HG03097 (cell line): Measurements from ENCODE around the gene ITGB3.

Experiments
- ATAC-seq: cut with Tn5 transposase; IDR thresholded peaks from one replicate; pipeline ENCODE4 v1.9.1; 2021; ENCODE audit not compliant: unreplicated experiment, low FRiP score

The ITGB3 gene

DNA sequence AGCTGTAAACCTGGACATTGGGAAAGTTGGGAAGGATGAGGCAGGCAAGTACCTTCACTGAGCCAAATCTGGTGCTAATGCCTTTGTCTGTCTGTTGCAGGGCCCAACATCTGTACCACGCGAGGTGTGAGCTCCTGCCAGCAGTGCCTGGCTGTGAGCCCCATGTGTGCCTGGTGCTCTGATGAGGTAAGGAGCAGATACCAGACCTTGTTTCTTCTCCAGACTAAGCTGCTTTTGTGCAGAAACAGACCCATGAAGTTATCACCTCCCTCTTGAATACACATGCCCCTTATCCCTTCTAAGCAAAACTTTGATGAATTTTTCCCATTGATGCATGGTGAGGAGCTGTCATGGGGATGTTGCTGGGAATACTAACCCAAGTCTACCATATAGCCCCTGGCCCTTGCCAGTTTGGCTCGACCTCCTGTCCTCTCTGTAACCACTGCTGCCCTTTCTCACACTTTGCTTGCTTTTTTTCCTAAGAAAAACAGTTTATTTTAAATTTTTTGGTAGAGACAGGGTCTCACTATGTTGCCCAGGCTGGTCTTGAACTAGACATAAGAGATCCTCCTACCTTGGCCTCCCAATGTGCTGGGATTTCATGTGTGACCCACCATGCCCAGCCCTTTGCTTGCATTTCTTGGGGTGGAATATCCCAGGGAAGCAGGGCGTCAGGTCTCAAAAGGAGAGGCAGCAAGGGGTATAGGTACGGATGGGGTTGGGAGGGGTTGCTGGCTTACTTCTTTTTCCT lies 20.9 kb downstream of the ITGB3 start:
- ATAC-seq: no peak

DNA sequence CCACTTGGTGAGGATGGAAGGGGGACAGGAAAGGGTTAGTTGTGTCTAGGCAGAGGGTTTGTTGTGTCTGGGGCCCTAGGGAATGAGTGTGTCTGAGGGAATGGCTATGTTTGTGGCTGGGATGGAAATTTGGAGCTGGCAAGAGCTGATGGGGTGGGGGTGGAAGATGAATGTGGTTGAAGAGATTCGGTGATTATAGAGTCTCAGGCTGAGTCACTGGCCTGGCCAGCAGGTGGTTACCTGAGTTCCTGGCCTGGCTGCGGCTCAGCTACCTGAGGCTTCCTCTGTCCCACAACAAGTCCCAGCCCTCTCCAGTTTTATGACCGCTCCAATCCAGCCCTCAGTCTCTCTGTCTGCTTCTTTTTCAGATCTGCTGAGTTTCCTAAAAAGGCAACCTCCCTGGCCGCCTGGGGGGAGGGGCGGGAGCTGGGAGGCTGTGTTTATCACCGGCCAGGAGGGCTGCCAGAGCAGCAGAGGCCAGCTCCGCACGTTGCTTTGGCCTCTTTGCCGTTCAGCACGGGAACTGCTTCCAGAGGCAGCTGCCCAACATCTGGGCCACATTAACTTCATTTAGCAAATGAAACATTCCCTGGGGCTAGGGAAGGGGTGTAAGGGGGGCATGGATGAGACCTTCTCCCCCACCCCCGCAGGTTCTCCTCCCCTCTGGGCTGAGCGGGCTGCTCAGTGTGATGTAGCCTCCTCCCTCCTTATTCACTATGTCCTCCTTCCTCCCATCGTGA lies 21.8 kb downstream of the ITGB3 start:
- ATAC-seq: no peak

DNA sequence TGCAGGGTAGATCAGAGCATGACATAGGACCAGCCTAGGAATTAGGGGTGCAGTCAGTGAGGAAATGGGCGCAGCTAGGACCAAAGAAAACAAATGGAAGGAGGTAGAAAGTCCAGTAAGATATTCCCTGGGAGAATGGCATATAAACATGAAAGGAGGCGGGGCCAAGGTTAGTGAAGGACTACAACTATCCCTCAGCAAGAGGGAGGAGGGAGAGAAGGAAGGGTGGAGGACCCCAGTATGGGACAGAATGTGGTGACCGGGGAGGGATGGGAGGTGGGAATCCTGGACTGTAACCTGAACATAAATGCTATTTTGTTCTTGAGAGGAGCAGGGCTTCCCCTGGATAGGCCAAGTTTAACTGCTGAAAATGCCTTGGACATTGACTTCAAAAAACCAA lies 22.8 kb downstream of the ITGB3 start:
- ATAC-seq: no peak

DNA sequence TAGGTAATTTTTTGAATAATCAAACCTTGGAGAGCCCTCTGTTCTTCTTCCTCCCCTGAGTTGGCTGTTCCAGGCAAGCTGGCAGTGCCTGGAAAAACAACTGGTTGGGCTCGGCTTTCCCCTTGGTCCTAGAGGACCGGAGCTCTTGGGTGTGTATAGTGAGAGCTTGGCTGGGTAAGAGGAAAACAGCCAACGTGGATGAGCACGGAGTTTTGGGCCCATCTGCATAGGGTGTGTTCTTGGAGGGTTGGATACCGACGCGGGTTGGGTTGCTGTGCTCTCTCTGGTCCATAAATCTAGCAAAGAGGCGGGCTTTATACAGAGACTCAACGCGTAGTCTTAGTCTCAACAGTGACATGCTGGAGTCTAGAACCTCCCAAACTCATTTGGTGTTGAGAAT lies 23.2 kb downstream of the ITGB3 start:
- ATAC-seq: no peak

DNA sequence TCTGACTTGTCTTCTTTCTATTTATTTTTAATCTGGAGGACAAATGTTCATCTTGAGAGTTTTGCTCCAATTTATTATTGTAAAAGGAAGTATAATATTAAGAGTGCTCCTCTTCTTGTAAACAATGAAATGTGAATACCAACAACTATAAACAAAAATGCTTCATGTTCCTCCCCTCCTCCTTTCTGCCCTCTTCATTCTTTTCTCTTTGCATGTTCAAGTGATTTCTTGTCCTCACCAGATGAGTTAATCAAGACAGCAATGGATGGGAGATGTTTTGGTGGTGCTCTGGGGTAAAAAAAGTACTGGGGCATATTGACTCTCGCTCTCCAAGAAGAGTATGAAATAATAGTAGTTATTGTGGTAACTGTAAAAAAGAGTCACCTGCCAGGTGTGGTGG lies 24.3 kb downstream of the ITGB3 start:
- no peak for ATAC-seq

DNA sequence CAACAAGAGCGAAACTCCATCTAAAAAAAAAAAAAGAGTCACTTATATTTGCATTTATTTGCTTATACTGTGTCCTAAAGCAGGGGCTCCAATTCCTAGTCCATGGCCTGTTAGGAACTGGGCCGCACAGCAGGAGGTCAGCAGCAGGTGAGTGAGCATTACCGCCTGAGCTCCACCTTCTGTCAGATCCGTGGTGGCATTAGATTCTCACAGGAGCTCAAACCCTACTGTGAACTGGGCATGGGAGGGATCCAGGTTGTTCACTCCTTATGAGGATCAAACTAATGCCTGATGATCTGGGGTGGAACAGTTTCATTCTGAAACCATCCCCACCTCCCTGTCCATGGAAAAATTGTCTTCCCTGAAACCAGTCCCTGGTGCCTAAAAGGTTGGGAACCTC lies 24.9 kb downstream of the ITGB3 start:
- peak; percentile 5 for ATAC-seq

DNA sequence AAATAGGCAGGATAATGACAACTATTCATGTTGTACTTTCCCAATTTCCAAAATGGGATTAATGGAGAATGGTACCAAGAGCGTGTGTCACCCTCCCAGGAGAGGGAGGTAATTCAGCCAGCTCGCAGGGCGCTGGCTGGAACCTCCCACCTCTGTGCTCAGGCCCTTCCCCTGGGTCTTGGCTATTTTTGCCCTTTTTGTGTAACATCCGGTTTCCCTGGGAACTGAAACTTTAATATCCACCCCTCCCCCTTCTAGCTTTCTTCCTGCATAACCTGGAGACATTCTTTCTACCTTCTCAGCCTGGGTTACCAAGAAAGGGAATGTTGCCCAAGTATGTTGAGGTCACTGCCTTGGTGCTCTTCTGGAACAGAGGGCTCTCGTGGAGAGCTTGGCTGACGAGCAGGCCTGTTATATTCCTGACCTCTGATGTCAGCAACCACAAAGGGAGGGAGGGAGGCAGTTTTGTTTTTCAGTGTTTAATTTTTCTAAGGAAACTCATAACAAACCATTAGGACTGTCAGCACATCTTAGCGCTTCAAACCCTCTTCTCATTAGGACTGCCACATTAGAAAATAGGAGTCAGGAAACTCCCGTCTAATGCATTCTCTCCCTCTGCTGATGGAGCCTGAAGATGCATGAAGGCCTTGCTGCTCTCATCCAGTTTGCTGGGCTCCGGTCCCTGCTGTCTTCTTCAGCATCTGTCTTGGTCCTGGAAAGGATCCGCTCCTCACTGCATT lies 25.6 kb downstream of the ITGB3 start:
- ATAC-seq: peak; percentile 63

DNA sequence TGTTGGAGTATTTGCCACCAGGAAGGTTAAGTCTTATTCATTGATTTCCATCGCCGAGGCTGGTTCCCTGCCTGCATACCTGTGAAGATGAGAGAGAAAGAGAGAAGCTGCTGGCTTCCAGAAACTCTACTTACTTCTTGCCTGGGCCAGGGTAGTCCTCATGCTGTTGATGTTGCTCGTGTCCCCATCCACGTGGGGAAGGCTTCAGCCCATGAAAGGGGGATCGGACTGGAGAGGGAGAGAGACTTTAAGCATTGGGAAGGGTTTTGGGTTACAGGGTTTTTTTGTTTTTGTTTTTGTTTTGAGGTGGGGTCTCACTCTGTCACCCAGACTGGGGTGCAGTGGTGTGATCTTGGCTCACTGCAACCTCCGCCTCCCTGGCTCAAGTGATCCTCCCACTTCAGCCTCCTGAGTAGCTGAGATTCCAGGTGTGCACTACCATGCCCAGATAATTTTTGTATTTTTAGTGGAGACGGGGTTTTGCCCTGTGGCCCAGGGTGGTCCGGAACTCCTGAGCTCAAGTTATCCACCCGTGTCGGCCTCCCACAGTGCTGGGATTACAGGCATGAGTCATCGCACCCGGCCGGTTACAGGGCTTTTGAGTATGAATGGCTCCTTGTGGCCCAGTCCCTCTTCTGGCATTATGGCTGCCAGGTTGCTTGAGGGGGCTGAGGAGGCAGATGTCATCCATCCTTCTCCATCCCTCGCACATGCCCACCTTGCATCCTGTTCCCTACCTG lies 26.6 kb downstream of the ITGB3 start:
- no peak for ATAC-seq

DNA sequence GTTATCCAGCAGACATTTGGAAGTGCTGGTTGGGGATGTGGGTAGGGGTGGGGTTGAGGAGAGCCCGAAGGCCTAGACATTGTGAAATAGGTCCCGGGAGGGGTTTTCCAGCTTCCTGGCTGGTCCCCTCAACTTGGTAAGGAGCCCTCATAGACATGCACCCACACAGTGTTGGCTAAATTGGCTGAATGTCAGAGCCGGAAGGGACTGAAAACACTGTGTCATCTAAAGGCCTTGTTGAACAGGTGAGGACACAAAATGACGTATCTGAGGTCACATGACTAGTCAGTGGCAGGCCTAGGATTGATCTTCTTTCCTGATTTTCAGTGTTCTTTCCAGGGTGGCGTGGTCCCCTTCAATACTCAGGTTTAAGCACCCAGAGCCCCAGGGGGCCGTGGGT lies 27.6 kb downstream of the ITGB3 start:
- no peak for ATAC-seq

DNA sequence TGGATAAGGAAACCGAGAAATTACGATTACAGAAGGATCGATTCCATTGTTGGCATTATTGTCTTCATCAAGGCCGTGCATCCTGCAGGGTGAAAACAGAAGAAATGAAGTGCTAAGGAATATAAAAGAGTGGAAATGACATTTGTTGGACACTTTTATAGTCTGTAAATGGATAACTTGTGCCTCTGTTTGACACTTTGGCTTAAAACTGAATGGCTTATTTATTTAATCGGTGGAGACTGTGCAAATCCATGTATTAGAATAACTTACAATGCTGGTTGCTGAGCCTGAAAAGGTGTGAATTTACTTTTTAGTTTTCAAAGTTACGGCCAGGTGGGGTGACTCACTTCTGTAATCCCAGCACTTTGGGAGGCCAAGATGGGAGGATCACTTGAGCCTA lies 31.4 kb downstream of the ITGB3 start:
- no peak for ATAC-seq

DNA sequence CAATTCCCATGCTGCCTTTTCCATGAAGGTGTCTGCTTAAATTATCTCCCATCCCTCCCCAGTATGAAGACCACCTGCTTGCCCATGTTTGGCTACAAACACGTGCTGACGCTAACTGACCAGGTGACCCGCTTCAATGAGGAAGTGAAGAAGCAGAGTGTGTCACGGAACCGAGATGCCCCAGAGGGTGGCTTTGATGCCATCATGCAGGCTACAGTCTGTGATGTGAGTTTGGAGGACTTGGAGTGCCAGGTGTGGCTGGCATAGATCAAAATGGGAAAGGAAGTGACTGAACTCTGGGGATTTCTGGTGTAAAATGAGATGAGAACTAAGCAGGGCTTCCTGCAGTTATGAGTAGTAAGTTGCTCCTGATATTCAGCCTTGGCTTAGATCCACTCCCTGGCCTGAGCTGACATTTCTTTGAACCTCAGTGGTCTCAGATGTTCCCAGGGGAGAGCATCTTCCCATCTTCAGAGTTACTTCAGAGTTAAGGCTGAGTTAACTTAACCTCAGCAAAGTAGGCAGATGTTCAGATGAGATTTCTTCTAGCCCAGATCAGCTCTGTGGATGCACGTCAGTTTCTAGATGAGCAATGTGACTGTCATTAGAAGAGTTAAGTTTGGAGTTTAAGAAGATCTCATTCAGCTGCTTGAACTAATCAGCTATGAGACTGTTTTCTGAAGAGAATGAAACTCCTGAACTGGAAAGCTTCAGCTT lies 32.7 kb downstream of the ITGB3 start:
- peak; percentile 66 for ATAC-seq

DNA sequence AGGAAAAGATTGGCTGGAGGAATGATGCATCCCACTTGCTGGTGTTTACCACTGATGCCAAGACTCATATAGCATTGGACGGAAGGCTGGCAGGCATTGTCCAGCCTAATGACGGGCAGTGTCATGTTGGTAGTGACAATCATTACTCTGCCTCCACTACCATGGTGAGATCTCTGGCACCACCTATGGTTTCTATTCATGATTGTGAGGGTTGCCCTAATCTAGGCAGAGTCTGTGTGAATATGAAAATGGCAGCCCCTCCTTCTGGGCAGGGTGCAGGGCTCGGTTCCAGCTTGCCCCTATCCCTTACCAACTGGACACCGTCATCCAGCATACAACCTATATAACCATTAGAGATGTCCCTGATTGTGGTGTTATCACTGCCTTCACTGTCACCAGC lies 33.4 kb downstream of the ITGB3 start:
- ATAC-seq: no peak

DNA sequence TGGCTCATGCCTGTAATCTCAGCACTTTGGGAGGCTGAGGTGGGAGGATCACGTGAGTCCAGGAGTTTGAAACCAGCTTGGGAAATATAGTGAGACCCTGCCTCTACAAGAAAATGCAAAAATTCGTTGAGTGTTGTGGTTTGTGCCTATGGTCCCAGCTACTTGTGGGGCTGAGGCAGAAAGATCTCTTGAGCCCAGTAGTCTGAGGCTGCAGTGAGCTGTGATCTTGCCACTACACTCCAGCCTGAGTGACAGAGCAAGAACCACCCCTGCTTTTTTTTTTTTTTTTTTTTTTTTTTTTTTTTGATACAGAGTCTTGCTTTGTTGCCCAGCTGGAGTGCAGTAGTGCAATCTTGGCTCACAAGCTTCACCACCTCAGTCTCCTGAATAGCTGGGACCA lies 34.0 kb downstream of the ITGB3 start:
- ATAC-seq: no peak

DNA sequence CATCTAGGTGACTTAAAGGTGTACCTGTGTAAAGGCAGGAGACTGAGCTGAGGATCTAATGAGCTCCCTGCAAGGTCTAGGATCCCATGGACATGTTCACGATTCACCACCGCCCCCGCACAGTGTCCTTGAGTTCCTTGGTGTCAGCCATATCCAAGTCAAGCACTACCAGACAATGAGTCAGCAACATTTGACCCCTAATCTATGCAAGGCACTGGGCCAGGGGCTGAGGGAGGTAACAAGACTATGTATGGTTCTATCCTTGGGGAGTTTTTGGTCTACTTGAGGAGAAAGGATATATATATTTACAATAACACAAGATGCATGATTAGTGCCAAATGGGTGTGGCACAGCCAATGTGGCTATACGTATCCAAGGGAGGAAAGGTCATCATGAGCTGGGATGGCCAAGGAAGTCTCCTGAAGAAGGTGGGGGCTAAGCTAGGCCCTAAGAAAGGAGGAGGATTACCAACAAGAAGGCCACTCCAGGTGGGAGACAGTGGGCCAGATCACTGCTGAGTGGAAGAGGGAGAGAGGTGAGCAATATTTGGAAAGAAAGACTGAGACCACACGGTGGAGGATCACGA lies 35.0 kb downstream of the ITGB3 start:
- ATAC-seq: no peak

DNA sequence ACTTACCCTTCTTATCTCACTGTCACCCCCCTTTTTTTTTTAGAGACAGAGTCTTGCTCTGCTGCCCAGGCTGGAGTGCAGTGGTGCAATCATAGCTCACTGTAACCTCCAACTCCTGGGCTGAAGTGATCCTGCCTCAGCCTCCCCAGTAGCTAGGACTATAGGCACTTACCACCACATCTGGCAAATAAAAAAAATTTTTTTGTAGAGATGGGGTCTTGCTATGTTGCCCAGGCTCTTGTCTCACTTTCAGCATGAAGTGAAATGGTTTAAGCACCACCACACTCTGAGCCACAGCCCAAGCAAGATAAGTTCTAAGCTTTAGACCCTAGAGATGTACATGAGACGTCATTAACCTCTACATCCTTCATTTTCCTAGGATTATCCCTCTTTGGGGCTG lies 35.7 kb downstream of the ITGB3 start:
- no peak for ATAC-seq

DNA sequence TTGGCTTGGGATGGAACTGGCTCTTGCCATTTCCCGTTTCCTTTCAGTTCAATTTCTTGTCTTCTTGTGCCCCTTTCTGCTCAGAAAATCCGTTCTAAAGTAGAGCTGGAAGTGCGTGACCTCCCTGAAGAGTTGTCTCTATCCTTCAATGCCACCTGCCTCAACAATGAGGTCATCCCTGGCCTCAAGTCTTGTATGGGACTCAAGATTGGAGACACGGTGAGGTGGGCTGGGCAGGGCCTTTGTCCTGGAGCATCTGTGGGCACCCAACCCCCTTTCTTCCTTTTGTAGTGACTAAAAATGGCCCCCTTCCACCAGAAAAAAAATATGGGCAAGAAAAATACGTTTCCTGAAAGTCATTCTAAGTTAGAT lies 37.2 kb downstream of the ITGB3 start:
- ATAC-seq: no peak

DNA sequence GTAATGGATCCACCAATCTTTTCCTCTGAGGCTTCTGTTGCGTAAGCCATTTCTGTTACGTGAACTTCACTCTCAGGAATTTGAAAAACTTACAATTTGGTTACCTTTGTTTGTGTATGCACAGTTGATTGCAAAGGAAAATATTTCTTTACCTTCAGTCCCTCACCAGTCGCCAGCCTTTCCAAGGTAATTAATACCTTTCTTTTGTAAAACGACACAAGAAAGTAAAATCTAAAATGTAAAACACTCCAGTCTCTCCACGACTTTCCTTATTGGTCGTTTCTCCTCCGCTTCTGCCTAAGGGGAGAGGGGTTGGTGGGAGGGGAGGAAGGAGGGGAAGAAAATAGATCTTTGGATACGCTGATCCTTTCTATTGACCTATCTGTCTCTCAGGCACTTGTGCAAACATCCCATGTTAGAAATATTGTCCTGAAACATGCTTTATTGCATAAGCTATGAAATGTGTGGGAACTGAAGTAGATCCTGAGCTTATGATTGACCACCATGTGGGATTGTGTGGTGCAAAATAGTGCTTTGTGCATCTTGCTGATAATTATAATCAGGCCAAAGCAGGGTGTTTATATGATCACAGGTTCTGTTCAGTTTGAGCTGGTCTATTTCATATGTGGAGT lies 37.7 kb downstream of the ITGB3 start:
- ATAC-seq: no peak

DNA sequence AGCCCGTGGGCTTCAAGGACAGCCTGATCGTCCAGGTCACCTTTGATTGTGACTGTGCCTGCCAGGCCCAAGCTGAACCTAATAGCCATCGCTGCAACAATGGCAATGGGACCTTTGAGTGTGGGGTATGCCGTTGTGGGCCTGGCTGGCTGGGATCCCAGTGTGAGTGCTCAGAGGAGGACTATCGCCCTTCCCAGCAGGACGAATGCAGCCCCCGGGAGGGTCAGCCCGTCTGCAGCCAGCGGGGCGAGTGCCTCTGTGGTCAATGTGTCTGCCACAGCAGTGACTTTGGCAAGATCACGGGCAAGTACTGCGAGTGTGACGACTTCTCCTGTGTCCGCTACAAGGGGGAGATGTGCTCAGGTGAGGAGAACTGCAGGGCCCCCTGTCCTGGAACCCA lies 38.6 kb downstream of the ITGB3 start:
- ATAC-seq: no peak

DNA sequence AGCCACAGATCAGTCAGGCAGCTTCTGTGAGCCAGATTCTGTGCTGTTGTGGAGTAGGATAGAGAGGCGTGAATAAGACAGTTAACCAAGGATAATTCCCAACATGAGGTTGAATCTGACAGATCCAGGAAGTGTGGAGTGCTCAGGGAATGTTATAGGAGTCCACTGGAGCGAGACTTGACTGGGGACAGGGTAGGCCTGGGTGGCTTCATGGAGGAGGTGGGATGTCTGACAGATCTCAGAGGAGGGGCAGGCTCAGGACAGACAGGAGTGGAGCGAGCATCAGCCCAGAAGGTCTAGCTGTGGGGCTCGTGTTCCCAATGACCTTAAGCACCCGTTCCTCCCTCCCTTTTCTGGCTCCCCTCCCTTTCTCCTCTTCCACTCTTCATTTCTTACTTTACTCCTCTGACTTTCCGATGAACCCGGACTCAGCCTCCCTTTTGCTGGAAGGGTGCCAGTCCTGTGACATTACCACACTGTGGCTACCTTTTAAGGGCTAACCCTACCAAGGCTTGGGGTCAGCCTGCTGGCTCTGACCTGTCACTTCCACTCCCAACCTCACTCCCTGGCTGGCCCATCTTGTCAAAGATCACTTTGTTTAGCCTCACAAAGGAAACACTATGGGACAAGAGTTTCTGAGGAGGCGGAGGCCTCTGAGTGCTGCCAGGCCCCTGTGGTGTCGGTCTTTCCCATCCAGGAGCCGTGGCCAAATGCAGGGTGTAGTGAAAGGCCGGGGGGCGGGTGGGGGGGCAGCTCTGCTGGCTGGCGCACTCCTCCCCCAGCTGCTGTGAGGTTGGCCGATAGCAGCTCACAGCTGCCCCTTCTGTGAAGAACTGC lies 41.6 kb downstream of the ITGB3 start:
- no peak for ATAC-seq
